RWPE1 (cell line): Measurements from ENCODE around the gene AZIN2.

Source experiments
- CTCF ChIA-PET: fragments of 350-600 bp; sonication (Branson Sonifier 250); formaldehyde crosslinking; extraction: SDS; loops from one replicate; lab custom pipeline; 2021; lab: Yijun Ruan, JAX
- POLR2A ChIA-PET: fragments of 400-600 bp; formaldehyde crosslinking; extraction: SDS; loops from one replicate; lab custom pipeline; 2020; ENCODE audit warnings: antibody characterized with exemption; ENCODE audit not compliant: low non-redundant PET; lab: Yijun Ruan, JAX
- DNase-seq: peaks from one replicate; pipeline ENCODE4 v3.0.0; 2012; ENCODE audit warnings: low spot score
- H3K27ac ChIP-seq: fragments of 450-650 bp; 2 replicates; pipeline ENCODE4 v1.5.1; 2017
- TF ChIP-seq, protein P1 (sequence below): fragments of 450-650 bp; conservative IDR thresholded peaks from 2 replicates; pipeline ENCODE4 v1.5.1; 2017; ENCODE audit warnings: low read depth, mild to moderate bottlenecking

AZIN2 gene

GRCh38 chr1:33072707-33073106 is 8.2 kb upstream of the AZIN2 start:
- TF ChIP-seq, protein P1, sequence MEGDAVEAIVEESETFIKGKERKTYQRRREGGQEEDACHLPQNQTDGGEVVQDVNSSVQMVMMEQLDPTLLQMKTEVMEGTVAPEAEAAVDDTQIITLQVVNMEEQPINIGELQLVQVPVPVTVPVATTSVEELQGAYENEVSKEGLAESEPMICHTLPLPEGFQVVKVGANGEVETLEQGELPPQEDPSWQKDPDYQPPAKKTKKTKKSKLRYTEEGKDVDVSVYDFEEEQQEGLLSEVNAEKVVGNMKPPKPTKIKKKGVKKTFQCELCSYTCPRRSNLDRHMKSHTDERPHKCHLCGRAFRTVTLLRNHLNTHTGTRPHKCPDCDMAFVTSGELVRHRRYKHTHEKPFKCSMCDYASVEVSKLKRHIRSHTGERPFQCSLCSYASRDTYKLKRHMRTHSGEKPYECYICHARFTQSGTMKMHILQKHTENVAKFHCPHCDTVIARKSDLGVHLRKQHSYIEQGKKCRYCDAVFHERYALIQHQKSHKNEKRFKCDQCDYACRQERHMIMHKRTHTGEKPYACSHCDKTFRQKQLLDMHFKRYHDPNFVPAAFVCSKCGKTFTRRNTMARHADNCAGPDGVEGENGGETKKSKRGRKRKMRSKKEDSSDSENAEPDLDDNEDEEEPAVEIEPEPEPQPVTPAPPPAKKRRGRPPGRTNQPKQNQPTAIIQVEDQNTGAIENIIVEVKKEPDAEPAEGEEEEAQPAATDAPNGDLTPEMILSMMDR, result no peak
- no peak for DNase-seq
- ChIA-PET CTCF (no interaction called here), POLR2A (no interaction called here)
- no peak overlapping the region for H3K27ac ChIP-seq

DNA sequence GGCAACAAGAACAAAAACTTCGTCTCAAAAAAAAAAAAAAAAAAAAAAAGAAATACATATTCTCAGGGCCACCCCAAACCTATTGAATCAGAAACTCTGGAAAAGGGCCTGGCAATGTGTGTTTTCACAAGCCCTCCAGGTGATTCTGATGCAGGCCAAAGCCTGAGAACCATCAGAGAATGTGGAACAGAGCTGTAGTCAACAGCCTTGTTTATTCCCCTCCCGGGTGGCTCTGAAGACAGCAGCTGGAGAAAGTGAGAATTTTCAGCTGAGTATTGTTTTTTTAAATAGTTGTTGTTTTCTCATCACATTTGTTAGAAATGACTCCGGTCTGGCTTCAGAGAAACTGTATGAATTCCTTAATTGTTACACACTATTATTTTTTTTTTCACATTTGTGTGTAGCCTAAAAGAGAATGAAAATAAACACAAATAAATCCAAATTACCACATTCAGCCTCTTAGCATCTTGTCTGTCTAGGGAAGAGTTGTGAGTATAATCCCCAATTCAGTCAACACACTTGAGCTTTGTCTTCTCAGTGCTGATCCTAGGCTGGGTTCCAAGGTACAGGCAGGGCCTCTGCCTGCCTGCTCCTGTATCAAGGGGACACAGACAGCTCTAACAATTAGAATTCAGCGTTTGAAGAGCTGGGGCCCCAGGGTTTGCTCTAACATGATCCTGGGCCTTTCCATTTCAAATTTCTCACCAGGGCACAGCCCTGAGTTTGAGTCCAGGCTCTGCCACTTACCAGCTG is 6.6 kb upstream of the AZIN2 start:
- ChIA-PET POLR2A (no interaction called here), CTCF (interaction anchor here (0.7 to 1.0 kb wide), 4 partner anchors 18 to 155 kb away, joined by 3 to 7 read pairs (median 4); no protein-coding TSS in a partner anchor)
- TF ChIP-seq, protein P1, result no peak
- no peak overlapping the region for H3K27ac ChIP-seq
- DNase-seq, result no peak

GRCh38 chr1:33078030-33078591 is 2.8 kb upstream of the AZIN2 start:
- ChIA-PET POLR2A (no interaction called here), CTCF (no interaction called here)
- TF ChIP-seq, protein P1, result no peak
- no peak for DNase-seq
- H3K27ac ChIP-seq, result no peak overlapping the region

DNA sequence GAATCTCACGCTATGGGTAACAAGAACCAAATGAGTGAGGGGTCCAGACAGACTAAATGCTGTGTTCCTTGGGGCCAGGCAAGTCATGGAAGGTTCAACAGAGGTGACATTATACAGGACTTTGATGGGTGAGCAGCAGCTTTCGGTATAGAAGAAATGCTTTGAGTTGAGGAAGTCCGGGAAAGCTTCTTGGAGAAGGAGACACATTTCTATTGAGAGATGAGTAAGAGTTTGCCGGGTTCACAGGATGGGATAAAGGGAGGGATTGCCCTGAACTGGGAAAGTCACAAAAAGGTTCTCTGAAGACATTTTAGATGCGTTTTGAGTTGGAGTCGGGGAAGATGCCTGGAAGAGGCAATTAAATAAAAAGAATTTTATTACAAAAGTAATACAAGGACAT is 580 bp upstream of the AZIN2 start:
- no peak for DNase-seq
- TF ChIP-seq, protein P1, result no peak
- ChIA-PET CTCF (no interaction called here), POLR2A (interaction anchor here (0.6 to 0.7 kb wide), 2 partner anchors 21 to 308 kb away, joined by 3 to 6 read pairs; no protein-coding TSS in a partner anchor)
- no peak overlapping the region for H3K27ac ChIP-seq

DNA sequence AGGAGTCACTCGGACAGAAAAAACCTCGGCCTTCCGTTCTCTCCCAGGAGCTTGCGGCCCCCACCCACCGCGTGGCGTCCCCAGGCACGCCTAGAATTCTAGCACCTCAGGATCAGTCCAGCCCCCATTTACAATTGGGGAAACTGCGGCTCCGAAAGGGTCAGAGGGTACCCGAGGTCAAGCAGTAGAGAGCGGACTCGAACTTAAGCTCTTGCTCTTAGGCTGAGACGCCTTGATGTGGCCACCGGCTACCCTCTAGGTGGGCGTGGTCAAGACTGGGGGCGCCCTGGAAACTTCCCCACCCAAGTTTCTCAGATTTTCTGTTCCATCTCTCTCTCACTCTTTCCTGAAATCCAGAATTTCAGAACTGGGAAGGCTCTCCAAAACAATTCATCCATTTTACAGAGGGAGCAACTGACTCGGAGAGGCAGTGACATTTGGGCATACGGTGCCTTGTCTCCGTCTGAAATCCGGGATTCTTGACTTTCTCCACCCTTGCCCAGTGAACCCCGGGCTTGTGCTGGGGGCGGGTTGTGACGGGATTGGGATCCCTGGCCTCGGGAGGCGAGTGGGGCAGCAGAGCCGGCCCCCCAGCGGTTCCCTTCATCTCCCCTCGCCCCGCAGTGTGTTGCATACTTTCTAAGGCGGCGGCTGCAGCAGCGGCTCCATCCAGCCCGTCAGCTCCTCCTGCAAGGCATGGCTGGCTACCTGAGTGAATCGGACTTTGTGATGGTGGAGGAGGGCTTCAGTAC is 777 bp downstream of the AZIN2 start:
- ChIA-PET POLR2A (no interaction called here), CTCF (interaction anchor here (0.7 to 0.8 kb wide), 2 partner anchors 112 to 148 kb away, joined by 3 read pairs; no protein-coding TSS in a partner anchor)
- no peak for DNase-seq
- TF ChIP-seq, protein P1, result no peak
- no peak overlapping the region for H3K27ac ChIP-seq

DNA sequence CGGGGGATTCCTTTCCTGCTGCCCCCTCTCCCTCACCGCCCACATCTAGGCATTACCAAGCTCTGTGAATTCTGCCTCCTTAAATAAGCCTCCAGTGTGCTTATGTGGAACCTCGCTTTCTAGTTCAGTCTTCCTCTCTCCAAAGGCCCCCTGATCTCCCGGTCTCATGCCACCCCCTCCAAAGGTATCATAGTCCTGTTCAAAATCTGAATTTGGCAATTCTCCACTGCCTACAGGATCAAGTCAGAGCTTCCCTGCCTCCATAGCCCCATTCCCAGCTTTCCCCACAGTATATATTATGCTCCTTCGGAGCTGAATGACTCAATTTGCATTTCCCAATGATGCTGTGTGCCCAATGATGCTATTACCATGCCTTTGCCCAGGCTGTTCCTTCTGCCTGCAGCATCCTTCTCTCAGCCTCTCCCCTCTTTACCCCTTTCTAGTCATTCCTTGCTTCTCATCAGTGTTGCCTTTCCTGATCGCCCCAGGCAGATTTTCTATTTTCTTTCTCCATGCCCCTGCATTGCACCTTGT is 1.7 kb downstream of the AZIN2 start:
- TF ChIP-seq, protein P1, result no peak
- ChIA-PET CTCF (interaction anchor here (0.8 kb wide), 2 partner anchors 149 to 190 kb away, joined by 3 read pairs; no protein-coding TSS in a partner anchor), POLR2A (no interaction called here)
- H3K27ac ChIP-seq, result no peak overlapping the region
- DNase-seq, result no peak
